IMR-90 (cell line): ENCODE results near the gene MEIOB. TPM values are rescaled to one million over a fixed set of nuclear protein-coding genes. Genes with fewer than 3 reads are reported as not detected.
"Not testable (repeated sequence)": the region's sequence is repeated elsewhere in the genome, so short reads cannot be mapped to it uniquely, and the experiment has no call there.

Source experiments
- ATAC-seq: fragments of 200-7000 bp; cut with Tn5 transposase; 2 replicates; pipeline ENCODE4 v1.9.1; 2020; ENCODE audit warnings: low read depth, mild to moderate bottlenecking, moderate library complexity
- BruUV-seq: library from RNA; stranded (reverse); fragments of 400-500 nt; replicated peaks from 2 replicates; lab custom pipeline; 2021; lab: Mats Ljungman, UMichigan
- CTCF ChIA-PET: fragments of 300-600 bp; formaldehyde crosslinking; extraction: SDS; loops from one replicate; lab custom pipeline; 2021; ENCODE audit warnings: antibody characterized with exemption; lab: Yijun Ruan, JAX
- POLR2A ChIA-PET: fragments of 300-600 bp; sonication (Branson Sonifier 250); formaldehyde crosslinking; loops from one replicate; lab custom pipeline; 2022; ENCODE audit warnings: antibody characterized with exemption; ENCODE audit not compliant: unreplicated experiment; lab: Charles Lee
- DNase-seq: peaks from one replicate; pipeline ENCODE4 v3.0.0; 2013
- H2AFZ ChIP-seq: replicated peaks from 2 replicates; pipeline ENCODE3; 2013; ENCODE audit warnings: low read length, mild to moderate bottlenecking; ENCODE audit not compliant: poor library complexity
- H2AK5ac ChIP-seq: 2 replicates; pipeline ENCODE4 v1.6.1; 2013; ENCODE audit warnings: low read depth, low read length, inconsistent platforms
- H2AK9ac ChIP-seq: replicated peaks from 2 replicates; pipeline ENCODE3; 2013; ENCODE audit warnings: mild to moderate bottlenecking, low read depth, low read length, moderate library complexity; ENCODE audit not compliant: poor library complexity
- H2BK120ac ChIP-seq: 2 replicates; pipeline ENCODE4 v1.6.1; 2013; ENCODE audit warnings: low read depth, low read length, inconsistent platforms
- H2BK15ac ChIP-seq: 3 replicates; pipeline ENCODE4 v1.6.1; 2013; ENCODE audit warnings: low read depth, low read length, inconsistent platforms
- H2BK20ac ChIP-seq: 2 replicates; pipeline ENCODE4 v1.6.1; 2013; ENCODE audit warnings: low read depth, mild to moderate bottlenecking, inconsistent platforms, low read length, moderate library complexity
- H2BK5ac ChIP-seq: 2 replicates; pipeline ENCODE4 v1.6.1; 2013; ENCODE audit warnings: mild to moderate bottlenecking, low read depth, low read length, inconsistent platforms; ENCODE audit not compliant: poor library complexity, severe bottlenecking
- H3K14ac ChIP-seq: replicated peaks from 2 replicates; pipeline ENCODE4 v1.6.1; 2013; ENCODE audit warnings: low read depth, low read length, inconsistent platforms
- H3K18ac ChIP-seq: 2 replicates; pipeline ENCODE4 v1.6.1; 2013; ENCODE audit warnings: low read depth, low read length, control low read depth
- H3K23ac ChIP-seq: 2 replicates; pipeline ENCODE4 v1.6.1; 2013; ENCODE audit warnings: low read depth, low read length, inconsistent platforms
- H3K27ac ChIP-seq: 2 replicates; pipeline ENCODE4 v1.5.1; 2013; ENCODE audit warnings: mild to moderate bottlenecking, control low read depth, low read length; ENCODE audit not compliant: insufficient read depth
- H3K27me3 ChIP-seq: 2 replicates; pipeline ENCODE4 v1.6.1; 2013; ENCODE audit warnings: low read length; ENCODE audit not compliant: control insufficient read depth, insufficient read depth
- H3K36me3 ChIP-seq: 2 replicates; pipeline ENCODE4 v1.6.1; 2013; ENCODE audit warnings: low read length, mixed read lengths; ENCODE audit not compliant: control insufficient read depth, insufficient read depth
- H3K4ac ChIP-seq: 2 replicates; pipeline ENCODE4 v1.6.1; 2013; ENCODE audit warnings: low read depth, low read length, inconsistent platforms
- H3K4me1 ChIP-seq: 2 replicates; pipeline ENCODE4 v1.6.1; 2013; ENCODE audit warnings: low read length, mixed read lengths; ENCODE audit not compliant: control insufficient read depth, insufficient read depth
- H3K4me2 ChIP-seq: 2 replicates; pipeline ENCODE4 v1.6.1; 2013; ENCODE audit warnings: low read depth, mild to moderate bottlenecking, control low read depth, low read length, moderate library complexity
- H3K4me3 ChIP-seq: 2 replicates; pipeline ENCODE4 v1.5.1; 2013; ENCODE audit warnings: low read depth, mild to moderate bottlenecking, control low read depth, low read length, moderate library complexity; ENCODE audit not compliant: insufficient read depth
- H3K56ac ChIP-seq: 2 replicates; pipeline ENCODE4 v1.6.1; 2013; ENCODE audit warnings: low read length, inconsistent platforms; ENCODE audit not compliant: insufficient read depth; ENCODE audit errors: extremely low read depth
- H3K79me1 ChIP-seq, 2 experiments: 2 replicates each; pipeline ENCODE4 v1.6.1; 2013; ENCODE audit warnings: low read length in 2 of 2, inconsistent platforms in 1 of 2, low read depth in 1 of 2
- H3K9ac ChIP-seq: 2 replicates; pipeline ENCODE4 v1.6.1; 2013; ENCODE audit warnings: low read depth, low read length, control low read depth
- H3K9me1 ChIP-seq: 2 replicates; pipeline ENCODE4 v1.6.1; 2013; ENCODE audit warnings: low read length, inconsistent platforms; ENCODE audit not compliant: insufficient read depth
- H3K9me3 ChIP-seq: 2 replicates; pipeline ENCODE4 v1.6.1; 2013; ENCODE audit warnings: low read length; ENCODE audit not compliant: control insufficient read depth, insufficient read depth
- H4K20me1 ChIP-seq: 2 replicates; pipeline ENCODE4 v1.6.1; 2013; ENCODE audit warnings: low read length, inconsistent platforms; ENCODE audit not compliant: insufficient read depth
- H4K5ac ChIP-seq: 2 replicates; pipeline ENCODE4 v1.6.1; 2013; ENCODE audit warnings: mild to moderate bottlenecking, low read depth, low read length, control low read depth
- H4K8ac ChIP-seq, 2 experiments: 2 replicates each; pipeline ENCODE4 v1.6.1; 2013; ENCODE audit warnings: low read depth in 2 of 2, low read length in 2 of 2, control low read depth in 1 of 2, inconsistent platforms in 1 of 2
- H4K91ac ChIP-seq: 2 replicates; pipeline ENCODE4 v1.6.1; 2013; ENCODE audit warnings: low read depth, low read length, inconsistent platforms; ENCODE audit not compliant: insufficient read depth
- WGBS, 2 experiments: methylation state at CpG; one replicate each; pipeline versions ENCODE4 v1.1.5 to v1.1.7; 2013; ENCODE audit warnings: missing lambda C conversion rate in 2 of 2; ENCODE audit not compliant: insufficient read length in 1 of 2; ENCODE audit errors: extremely low coverage in 2 of 2; 5-methylcytosine and 5-hydroxymethylcytosine counted together
- dilution Hi-C: fragments of 300-500 bp; cut with HindIII; formaldehyde crosslinking; loops from one replicate; pipeline ENCODE4 v1.14.3; 2018; ENCODE audit warnings: low sequenced_read_pairs; ENCODE audit not compliant: unreplicated experiment
- in situ Hi-C: fragments of 300-500 bp; cut with MboI; formaldehyde crosslinking; loops from 3 replicates; pipeline ENCODE4 v1.14.3; 2019; ENCODE audit warnings: low sequenced_read_pairs, inconsistent platforms, mixed read lengths
- intact Hi-C: fragments of 100-400 bp; cut with micrococcal nuclease; formaldehyde crosslinking; loops from 2 replicates; pipeline ENCODE4 v1.10.0; 2022
- polyA plus RNA-seq, 3 experiments: library from polyadenylated mRNA; depleted of rRNA; stranded (reverse); fragments of >200 nt; gene quantifications; 2 replicates each; pipeline ENCODE4 v1.2.3, GENCODE V29; 2012; ENCODE audit warnings: low replicate concordance in 1 of 3
- total RNA-seq: library from RNA; depleted of rRNA; stranded (reverse); fragments of >200 nt; gene quantifications from 2 replicates; pipeline ENCODE4 v1.2.3, GENCODE V29; 2012

Gene MEIOB
- total and polyA plus RNA-seq, 2 of the 4 experiments (the other 2 are of a cell fraction) = 0.14 TPM; not detected in 1

DNA sequence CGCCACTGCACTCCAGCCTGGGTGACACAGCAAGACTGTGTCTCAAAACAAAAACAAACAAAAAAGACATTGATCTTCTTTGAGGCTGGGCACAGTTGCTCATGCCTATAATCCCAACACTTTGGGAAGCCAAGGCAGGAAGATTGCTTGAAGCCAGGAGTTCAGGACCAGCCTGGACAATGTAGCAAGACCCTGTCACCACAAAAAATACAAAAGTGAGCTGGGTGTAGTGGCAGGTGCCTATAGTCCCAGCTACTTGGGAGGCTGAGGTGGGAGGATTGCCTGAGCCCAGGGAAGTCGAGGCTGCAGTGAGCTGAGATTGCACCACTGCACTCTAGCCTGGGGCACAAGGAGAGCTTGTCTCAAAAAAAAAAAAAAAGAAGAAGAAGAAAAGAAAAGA lies 25.7 kb upstream of the MEIOB start:
- H2BK5ac ChIP-seq, H3K14ac ChIP-seq, H3K27ac ChIP-seq, H2AK9ac ChIP-seq, H3K23ac ChIP-seq, H4K20me1 ChIP-seq, H4K91ac ChIP-seq, H3K9me1 ChIP-seq, dilution Hi-C loops, H2BK120ac ChIP-seq, H3K4me1 ChIP-seq, H4K5ac ChIP-seq, H3K4me2 ChIP-seq, H3K56ac ChIP-seq, H4K8ac ChIP-seq, BruUV-seq, H2AFZ ChIP-seq, H3K36me3 ChIP-seq, H3K79me1 ChIP-seq, H2AK5ac ChIP-seq, H3K18ac ChIP-seq, H3K4me3 ChIP-seq, H2BK20ac ChIP-seq, H3K9ac ChIP-seq, intact Hi-C loops, ATAC-seq, DNase-seq, H3K9me3 ChIP-seq, H2BK15ac ChIP-seq, H3K4ac ChIP-seq, POLR2A ChIA-PET: not testable (repeated sequence)
- H3K27me3 ChIP-seq = peaks cover 40% of the 10 kb centered on the region
- CTCF ChIA-PET = interaction anchor here (0.6 kb wide), 1 partner anchor 32 kb away, joined by 3 read pairs; no protein-coding TSS in a partner anchor
- 71% methylated on average over 1 of the region's 2 CpGs; no CpG with 5 or more reads in 1 of the 2 experiments for WGBS, 2 experiments
- in situ Hi-C loops = loop anchor here (25.0 kb wide), 1 partner anchor 490 kb away; no protein-coding TSS in a partner anchor
